Body of pancreas (tissue), 4 donors: ENCODE results near the gene GEMIN2. TPM values are rescaled to one million over a fixed set of nuclear protein-coding genes. Genes with fewer than 3 reads are reported as not detected.

Experiments
- ATAC-seq: fragments of 150-250 bp; one replicate; pipeline ENCODE4 v1.9.1; 2016
- DNase-seq, 4 donors: peaks; one replicate each; pipeline ENCODE4 v3.0.0-alpha.2; 2019
- H3K27ac ChIP-seq, 4 donors: fragments of 200-600 bp; sonication (generic); 1 replicate in 3 of 4; 2 replicates in 1 of 4; pipeline versions ENCODE4 v1.5.1 to v1.6.1; 2016 to 2019; ENCODE audit warnings: mild to moderate bottlenecking in 1 of 4, mixed read lengths in 1 of 4, moderate library complexity in 1 of 4
- H3K27me3 ChIP-seq, 2 donors: fragments of 200-600 bp; sonication (generic); one replicate each; pipeline ENCODE4 v1.6.0; 2016; ENCODE audit warnings: mild to moderate bottlenecking in 1 of 2
- H3K36me3 ChIP-seq, 2 donors: fragments of 200-600 bp; sonication (generic); replicated peaks in 1 of 2; 2 replicates each; pipeline ENCODE4 v1.5.1; 2016; ENCODE audit warnings: low read depth in 2 of 2; ENCODE audit not compliant: insufficient read depth in 1 of 2
- H3K4me1 ChIP-seq: fragments of 200-600 bp; sonication (generic); one replicate; pipeline ENCODE4 v1.6.0; 2016
- H3K4me3 ChIP-seq, 2 donors: fragments of 200-600 bp; sonication (generic); 1 replicate in 1 of 2; 2 replicates in 1 of 2; pipeline ENCODE4 v1.5.1; 2016 to 2019
- H3K9me3 ChIP-seq, 3 donors: fragments of 200-600 bp; sonication (generic); 1 replicate in 2 of 3; 2 replicates in 1 of 3; pipeline ENCODE4 v1.5.1; 2016
- POLR2A ChIP-seq, 3 donors: fragments of 450-650 bp; IDR thresholded peaks; one replicate each; pipeline ENCODE4 v1.6.1; 2016; ENCODE audit warnings: antibody characterized with exemption in 3 of 3, mild to moderate bottlenecking in 2 of 3
- WGBS, 2 donors: methylation state at CpG; one replicate each; pipeline ENCODE4 v1.1.5; 2017; 5-methylcytosine and 5-hydroxymethylcytosine counted together
- intact Hi-C: fragments of 100-400 bp; cut with DNase I; formaldehyde crosslinking; loops from one replicate; pipeline ENCODE4 v1.15.1; 2023
- small RNA-seq: library from RNA; depleted of rRNA; stranded (forward); fragments of <200 nt; gene quantifications from one replicate; pipeline ENCODE3, GENCODE V24; 2016
- total RNA-seq, 2 donors: library from RNA; depleted of rRNA; stranded (reverse); fragments of >200 nt; gene quantifications; one replicate each; pipeline ENCODE4 v1.1.0, GENCODE V29; 2016
- TF ChIP-seq, protein P1 (sequence below), 7 experiments: fragments of 450-650 bp in 4 of 7; fragments of 200-600 bp in 3 of 7; sonication (generic) in 3 of 7; IDR thresholded peaks; one replicate each; pipeline ENCODE4 v1.5.1; 2016 to 2019; ENCODE audit warnings: antibody characterized with exemption in 7 of 7

Gene GEMIN2
- total RNA-seq, 2 donors from 2014 or later: 2.3 to 11.4 TPM

DNA sequence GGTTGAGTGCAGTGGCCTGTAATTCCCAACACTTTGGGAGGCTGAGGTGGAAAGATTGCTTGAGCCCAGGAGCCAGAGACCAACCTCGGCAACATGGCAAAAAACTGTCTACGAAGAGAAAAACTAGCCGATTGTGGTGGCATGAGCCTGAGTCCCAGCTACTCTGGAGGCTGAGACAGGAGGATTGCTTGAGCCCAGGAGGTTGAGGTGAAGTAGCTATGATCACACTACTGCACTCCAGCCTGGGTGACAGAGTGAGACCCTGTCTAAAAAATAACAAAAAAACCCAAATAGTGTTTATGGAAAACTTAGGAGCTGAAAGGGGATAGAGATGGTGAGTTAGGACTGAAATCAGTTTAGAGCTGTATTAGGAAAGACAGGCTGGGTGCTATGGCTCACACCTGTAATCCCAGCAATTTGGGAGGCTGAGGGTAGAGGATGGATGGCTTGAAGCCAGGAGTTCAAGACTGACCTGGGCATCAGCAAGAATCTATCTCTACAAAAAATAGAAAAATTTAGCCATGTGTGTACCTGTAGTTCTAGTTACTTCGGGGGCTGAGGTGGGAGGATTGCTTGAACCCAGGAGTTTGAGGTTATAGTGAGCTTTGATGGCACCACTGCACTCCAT is 70.6 kb downstream of the GEMIN2 start:
- H3K27ac ChIP-seq: no peak overlapping the region
- H3K4me1 ChIP-seq: no peaks in the 10 kb centered on the region
- H3K36me3 ChIP-seq: peaks cover 17 to 25% of the 10 kb centered on the region in 2 donors
- H3K27me3 ChIP-seq: no peaks in the 10 kb centered on the region
- H3K9me3 ChIP-seq: no peaks in the 10 kb centered on the region
- intact Hi-C loops: no loop called here
- DNase-seq: no peak
- 93 to 96% methylated on average over 4 of the region's 4 CpGs for WGBS, 2 donors
- TF ChIP-seq, protein P1, sequence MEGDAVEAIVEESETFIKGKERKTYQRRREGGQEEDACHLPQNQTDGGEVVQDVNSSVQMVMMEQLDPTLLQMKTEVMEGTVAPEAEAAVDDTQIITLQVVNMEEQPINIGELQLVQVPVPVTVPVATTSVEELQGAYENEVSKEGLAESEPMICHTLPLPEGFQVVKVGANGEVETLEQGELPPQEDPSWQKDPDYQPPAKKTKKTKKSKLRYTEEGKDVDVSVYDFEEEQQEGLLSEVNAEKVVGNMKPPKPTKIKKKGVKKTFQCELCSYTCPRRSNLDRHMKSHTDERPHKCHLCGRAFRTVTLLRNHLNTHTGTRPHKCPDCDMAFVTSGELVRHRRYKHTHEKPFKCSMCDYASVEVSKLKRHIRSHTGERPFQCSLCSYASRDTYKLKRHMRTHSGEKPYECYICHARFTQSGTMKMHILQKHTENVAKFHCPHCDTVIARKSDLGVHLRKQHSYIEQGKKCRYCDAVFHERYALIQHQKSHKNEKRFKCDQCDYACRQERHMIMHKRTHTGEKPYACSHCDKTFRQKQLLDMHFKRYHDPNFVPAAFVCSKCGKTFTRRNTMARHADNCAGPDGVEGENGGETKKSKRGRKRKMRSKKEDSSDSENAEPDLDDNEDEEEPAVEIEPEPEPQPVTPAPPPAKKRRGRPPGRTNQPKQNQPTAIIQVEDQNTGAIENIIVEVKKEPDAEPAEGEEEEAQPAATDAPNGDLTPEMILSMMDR (IDR thresholded peaks at IDR 0.05): no peak
- TF ChIP-seq POLR2A (IDR thresholded peaks at IDR 0.05): no peak
- no peak overlapping the region for H3K4me3 ChIP-seq
- ATAC-seq: no peak

GRCh38 chr14:39185256-39186049 is 71.3 kb downstream of the GEMIN2 start:
- H3K9me3 ChIP-seq: no peaks in the 10 kb centered on the region
- DNase-seq (no peak), ATAC-seq (no peak)
- TF ChIP-seq, protein P1 (IDR thresholded peaks at IDR 0.05): no peak
- TF ChIP-seq POLR2A (IDR thresholded peaks at IDR 0.05): no peak
- intact Hi-C loops: no loop called here
- peaks cover 13 to 18% of the 10 kb centered on the region in 2 donors for H3K36me3 ChIP-seq
- no peaks in the 10 kb centered on the region for H3K4me1 ChIP-seq
- no peak overlapping the region for H3K27ac ChIP-seq
- no peaks in the 10 kb centered on the region for H3K27me3 ChIP-seq
- no peak overlapping the region for H3K4me3 ChIP-seq
- 87 to 92% methylated on average over 5 of the region's 5 CpGs for WGBS, 2 donors

Small RNA genes lying within 50 kb of the gene (small RNA-seq; reads per million reads assigned to genes)
- gene AL109628.1: not detected

Other genes with a start within 250 kb of the GEMIN2 start
- 10 to 100 TPM; 33.2 to 62.3 TPM for gene SEC23A, start 11.1 kb upstream of the GEMIN2 start, total RNA-seq
- gene TRAPPC6B, start 56.0 kb downstream of the GEMIN2 start, total RNA-seq: 10 to 100 TPM; 12.5 to 16.5 TPM
- 10 to 100 TPM; 31.6 to 43.8 TPM for gene PNN, start 60.9 kb downstream of the GEMIN2 start, total RNA-seq
- gene MIA2, start 119.6 kb downstream of the GEMIN2 start, total RNA-seq: 10 to 100 TPM; 43.6 to 46.8 TPM